H1 (cell line): ENCODE measurements around the gene SCAPER.

Experiments
- CTCF ChIP-seq, 3 experiments: IDR thresholded peaks; 1 replicate in 2 of 3; 2 replicates in 1 of 3; pipeline versions ENCODE4 v1.5.1 to v1.6.1; 2011; ENCODE audit warnings: low read length in 3 of 3, mild to moderate bottlenecking in 3 of 3, inconsistent platforms in 2 of 3, low read depth in 1 of 3, moderate library complexity in 1 of 3; ENCODE audit not compliant: insufficient read depth in 1 of 3; ENCODE audit errors: control extremely low read depth in 1 of 3
- EZH2 ChIP-seq: fragments of 200-600 bp; sonication (generic); IDR thresholded peaks from 2 replicates; pipeline ENCODE4 v1.7.1; 2012; ENCODE audit warnings: low read depth, mild to moderate bottlenecking, moderate library complexity, low read length, inconsistent platforms; ENCODE audit not compliant: severe bottlenecking

GRCh38 chr15:76312540-76313174, 592.5 kb downstream of the SCAPER start:
- TF ChIP-seq CTCF (IDR thresholded peaks at IDR 0.05; ENCODE audit: control extremely low read depth in 1 of 3, insufficient read depth in 1 of 3, low read depth in 1 of 3, low read length in 3 of 3): no peak
- TF ChIP-seq EZH2: no peak
